Lower leg skin (tissue), 3 donors: ENCODE data around the gene S1PR3.

ENCODE experiments used
- POLR2A ChIP-seq, 2 donors: fragments of 450-650 bp; IDR thresholded peaks; one replicate each; pipeline ENCODE4 v1.6.1; 2016 to 2017; ENCODE audit warnings: antibody characterized with exemption in 2 of 2, mild to moderate bottlenecking in 1 of 2, moderate library complexity in 1 of 2
- TF ChIP-seq, protein P1 (sequence below), 3 donors: fragments of 450-650 bp; IDR thresholded peaks; one replicate each; pipeline ENCODE4 v1.5.1; 2016; ENCODE audit warnings: antibody characterized with exemption in 3 of 3, mild to moderate bottlenecking in 3 of 3, moderate library complexity in 2 of 3

GRCh38 chr9:89044881-89045280 is 53.6 kb downstream of the S1PR3 start:
- TF ChIP-seq POLR2A (IDR thresholded peaks at IDR 0.05), result no peak
- TF ChIP-seq, protein P1, sequence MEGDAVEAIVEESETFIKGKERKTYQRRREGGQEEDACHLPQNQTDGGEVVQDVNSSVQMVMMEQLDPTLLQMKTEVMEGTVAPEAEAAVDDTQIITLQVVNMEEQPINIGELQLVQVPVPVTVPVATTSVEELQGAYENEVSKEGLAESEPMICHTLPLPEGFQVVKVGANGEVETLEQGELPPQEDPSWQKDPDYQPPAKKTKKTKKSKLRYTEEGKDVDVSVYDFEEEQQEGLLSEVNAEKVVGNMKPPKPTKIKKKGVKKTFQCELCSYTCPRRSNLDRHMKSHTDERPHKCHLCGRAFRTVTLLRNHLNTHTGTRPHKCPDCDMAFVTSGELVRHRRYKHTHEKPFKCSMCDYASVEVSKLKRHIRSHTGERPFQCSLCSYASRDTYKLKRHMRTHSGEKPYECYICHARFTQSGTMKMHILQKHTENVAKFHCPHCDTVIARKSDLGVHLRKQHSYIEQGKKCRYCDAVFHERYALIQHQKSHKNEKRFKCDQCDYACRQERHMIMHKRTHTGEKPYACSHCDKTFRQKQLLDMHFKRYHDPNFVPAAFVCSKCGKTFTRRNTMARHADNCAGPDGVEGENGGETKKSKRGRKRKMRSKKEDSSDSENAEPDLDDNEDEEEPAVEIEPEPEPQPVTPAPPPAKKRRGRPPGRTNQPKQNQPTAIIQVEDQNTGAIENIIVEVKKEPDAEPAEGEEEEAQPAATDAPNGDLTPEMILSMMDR (IDR thresholded peaks at IDR 0.05), result no peak
